Left colon (tissue), 2 donors: ENCODE data around the gene ZFPM1. TPM values are rescaled to one million over a fixed set of nuclear protein-coding genes. Genes with fewer than 3 reads are reported as not detected.
"Not testable (repeated sequence)": the region's sequence is repeated elsewhere in the genome, so short reads cannot be mapped to it uniquely, and the experiment has no call there.

ENCODE experiments used
- ATAC-seq: fragments of 200-7000 bp; cut with Tn5 transposase; one replicate; pipeline ENCODE4 v1.9.1; 2020; ENCODE audit warnings: mild to moderate bottlenecking, moderate library complexity
- DNase-seq, 2 donors: peaks; one replicate each; pipeline ENCODE4 v3.0.0-alpha.2; 2020
- intact Hi-C, 2 donors: fragments of 100-400 bp; cut with DNase I in 1 of 2; cut with micrococcal nuclease in 1 of 2; formaldehyde crosslinking; loops; one replicate each; pipeline versions ENCODE4 v1.11.2 to v1.14.0; 2022; cut with DNase I, micrococcal nuclease
- total RNA-seq, 2 donors: library from RNA; stranded (reverse); fragmentation: NEBNext Ultra II Directional; extraction: Animal tissue kit (Norgen Biotek cat#: 25700); gene quantifications; one replicate each; pipeline ENCODE4 v1.2.1, GENCODE V29; 2021
- donor health status: DM: no; HTN: no; CAD: no.
- donor health status: DM: yes; HTN: yes; CAD: no.

Gene ZFPM1
- total RNA-seq, 2 donors from 2014 or later, result 8.0 to 11.3 TPM

DNA sequence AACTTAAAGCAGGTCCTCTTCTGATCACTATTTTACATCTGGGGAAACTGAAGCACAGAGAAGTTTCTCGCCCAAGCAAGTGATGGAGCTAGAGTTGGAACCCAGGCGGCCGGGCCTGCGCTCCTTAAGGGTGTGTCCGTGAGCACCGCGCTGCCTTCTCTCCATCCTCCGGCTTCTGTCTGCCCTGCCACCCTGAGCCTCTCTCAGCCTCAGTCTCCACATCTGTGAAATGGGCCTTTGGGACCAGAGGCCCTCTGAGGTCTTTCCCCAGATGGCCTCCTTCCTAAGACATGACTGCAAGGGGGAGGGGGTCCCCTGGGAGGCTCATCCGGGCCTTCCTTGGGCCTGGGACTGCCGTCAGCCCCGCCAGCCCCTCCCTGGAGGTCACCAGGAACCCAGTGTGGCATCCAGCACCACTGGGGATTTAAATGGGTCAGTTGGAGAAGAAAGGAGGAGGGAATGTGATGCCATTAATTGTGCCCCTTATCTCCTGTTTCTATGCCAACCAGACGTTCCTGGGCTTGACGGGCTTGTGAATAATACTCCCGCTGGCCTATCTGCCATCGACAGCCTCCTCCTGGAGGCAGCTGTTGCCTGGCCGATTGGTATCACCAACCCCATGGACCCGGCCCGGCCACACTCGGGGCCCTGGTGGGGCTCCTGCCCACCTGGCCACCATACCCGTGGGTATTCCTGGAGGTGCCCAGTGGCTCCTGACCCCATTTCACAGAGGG lies 5.1 kb downstream of the ZFPM1 start:
- intact Hi-C loops, result no loop called here
- ATAC-seq, result no peak
- DNase-seq, result no peak

DNA sequence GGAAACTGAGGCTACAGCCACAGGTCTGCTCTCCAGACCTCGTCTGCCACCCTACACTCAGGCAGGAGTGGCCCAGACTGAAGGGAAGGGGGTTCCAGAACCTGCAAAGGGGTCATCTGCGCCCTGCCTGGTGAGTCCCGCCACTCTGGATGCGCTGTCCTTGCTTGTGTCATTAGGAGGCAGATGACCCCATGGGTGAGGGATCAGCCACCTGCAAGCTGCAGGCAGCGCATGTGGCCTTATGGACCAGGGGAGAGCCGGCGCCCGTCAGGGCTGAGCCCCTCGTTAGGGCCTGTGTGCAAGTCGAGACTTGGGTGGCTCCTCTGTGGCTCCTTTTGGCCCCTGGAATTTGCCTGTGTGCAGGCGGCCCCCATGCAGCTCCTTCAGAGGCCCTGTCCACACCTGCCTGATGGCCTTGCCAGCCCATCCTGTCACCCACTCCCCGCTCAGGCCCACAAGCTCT lies 5.7 kb downstream of the ZFPM1 start:
- DNase-seq, result no peak
- no peak for ATAC-seq
- intact Hi-C loops, result no loop called here

DNA sequence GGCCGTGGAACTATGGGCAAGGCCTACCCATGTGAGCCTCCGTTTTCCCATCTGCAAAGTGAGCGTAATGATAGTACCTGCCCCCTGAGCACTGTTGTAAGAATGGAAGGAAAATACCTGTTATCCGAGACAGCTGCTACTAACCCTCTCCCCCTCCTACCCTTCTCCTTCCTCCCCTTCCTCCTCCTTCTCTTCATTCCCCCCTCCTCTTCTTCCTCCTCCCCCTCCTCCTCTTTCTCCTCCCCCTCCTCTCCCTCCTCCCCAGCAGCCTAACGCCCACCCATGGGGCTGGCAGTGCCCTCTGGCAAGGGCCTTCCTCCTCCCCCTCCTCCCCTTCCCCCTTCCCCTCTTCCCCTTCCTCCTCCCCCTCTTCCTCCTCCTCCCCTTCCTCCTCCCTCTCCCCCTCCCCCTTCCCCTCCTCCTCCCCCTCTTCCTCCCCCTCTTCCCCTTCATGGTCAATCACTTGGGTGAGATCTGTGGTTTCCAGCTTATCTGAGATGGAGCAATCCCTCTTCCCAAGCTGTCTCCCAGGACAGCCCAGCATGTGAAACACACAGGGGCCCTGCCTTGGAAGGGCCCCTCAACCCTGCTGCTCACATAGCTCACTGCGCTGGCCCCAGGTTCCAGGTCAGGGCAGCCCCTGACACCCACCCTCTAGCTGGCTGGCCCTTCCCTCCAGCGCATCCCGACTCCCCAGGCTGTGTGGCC lies 6.4 kb downstream of the ZFPM1 start:
- no peak for ATAC-seq
- no peak for DNase-seq
- intact Hi-C loops, result no loop called here

GRCh38 chr16:88460496-88461330 lies 7.6 kb downstream of the ZFPM1 start:
- DNase-seq (no peak), ATAC-seq (no peak)
- intact Hi-C loops, result no loop called here

DNA sequence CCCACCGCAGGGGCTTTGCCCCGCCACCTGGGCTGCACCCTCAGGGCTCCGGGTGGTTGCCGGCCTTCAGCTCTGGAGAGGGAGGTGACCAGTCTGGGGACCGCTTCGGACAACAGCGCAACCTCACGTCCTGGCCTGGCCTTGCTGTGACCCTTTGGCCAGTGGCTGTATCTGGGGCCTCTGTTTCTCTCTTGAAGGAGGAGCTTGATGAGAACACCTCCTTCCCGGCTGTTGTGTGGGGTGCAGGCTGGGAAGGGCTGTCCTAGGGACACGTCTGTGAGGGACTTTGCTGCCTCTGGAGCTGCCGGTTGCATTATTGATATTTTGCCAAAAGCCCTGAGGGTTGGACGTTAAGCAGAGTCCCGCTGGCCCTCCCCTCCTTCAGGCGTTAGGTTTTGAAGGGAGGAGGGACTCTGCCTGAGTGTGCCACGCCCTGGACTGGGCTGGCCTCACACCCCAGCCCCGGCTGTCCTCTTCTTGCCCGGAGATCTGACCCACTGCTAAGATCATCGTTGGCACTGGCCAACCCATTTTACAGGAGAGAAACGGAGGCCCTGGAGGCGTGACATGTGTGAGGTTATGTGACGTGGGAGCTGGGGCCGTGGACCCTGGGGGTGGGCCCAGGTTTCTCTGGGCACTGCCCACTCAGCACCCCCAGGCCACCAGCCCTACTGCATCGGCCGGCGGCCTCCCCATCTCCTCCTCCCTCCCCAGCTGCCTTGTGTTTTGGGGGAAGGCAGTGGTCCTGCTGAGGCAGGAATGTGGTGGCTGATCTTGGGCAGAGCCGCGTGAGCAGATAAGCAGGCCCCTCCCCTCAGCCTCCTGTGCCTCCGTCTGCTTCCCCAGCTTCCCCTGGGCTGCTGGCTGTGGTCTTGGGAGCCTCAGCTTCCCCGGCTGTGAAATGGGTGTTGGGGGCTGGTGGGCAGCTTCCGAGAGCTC lies 8.5 kb downstream of the ZFPM1 start:
- intact Hi-C loops, result no loop called here
- ATAC-seq, result peak; percentile 71
- DNase-seq, result no peak

DNA sequence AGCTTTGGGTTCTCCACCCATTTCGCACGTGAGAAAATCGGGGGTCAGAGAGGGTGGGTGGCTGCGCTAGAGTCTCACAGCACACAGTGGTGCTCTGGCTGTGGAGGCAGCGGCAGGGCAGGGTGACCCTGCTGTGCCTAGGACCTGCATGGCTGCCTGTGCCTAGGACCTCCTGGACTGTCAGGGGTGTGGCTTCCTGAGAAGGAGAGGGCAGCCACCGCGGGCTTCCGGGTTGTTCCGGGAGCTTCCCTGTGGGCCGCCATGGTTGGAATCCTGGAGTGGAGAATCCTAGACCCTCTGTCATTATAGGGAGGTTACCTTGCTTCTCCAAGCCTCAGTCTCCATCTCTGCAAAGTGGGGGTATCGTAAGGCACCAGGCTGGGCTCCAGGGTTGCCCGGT lies 9.3 kb downstream of the ZFPM1 start:
- intact Hi-C loops, result no loop called here
- DNase-seq, result no peak
- peak; percentile 59 for ATAC-seq

- ATAC-seq, result no peak
- no peak for DNase-seq
- intact Hi-C loops, result no loop called here
Measured at GRCh38 chr16:88463411-88463810, 10.3 kb downstream of the ZFPM1 start.

- ATAC-seq (no peak), DNase-seq (no peak)
- intact Hi-C loops, result no loop called here
Measured at GRCh38 chr16:88464447-88465318, 11.6 kb downstream of the ZFPM1 start.

DNA sequence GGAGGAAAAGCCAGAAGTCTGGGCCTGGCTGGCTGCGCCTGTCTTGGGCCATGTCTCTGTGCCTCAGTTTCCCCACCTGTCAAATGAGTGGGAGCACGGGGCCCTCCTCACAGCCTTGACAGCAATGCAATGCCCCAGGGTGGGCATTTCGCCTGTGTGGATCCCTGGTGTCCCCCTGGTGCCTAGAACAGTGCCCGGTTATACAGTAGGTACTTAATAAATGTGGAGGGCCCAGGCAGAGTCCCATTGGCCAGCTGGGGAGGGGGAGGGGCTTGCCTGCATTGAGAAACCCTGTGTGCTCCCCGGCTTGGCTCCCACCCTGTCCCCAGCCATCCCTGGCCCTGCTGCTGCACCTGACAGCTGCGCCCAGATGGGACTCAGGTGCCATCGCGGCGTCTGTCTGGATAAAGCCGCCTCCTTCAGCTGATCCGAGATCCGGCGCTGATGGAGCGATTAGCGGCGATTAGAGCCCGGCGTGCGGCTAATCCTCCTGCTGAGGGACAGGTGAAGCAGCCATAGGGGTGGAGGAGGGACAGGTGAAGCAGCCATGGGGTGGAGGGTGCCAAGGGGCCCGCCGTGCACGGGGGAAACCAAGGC lies 12.4 kb downstream of the ZFPM1 start:
- ATAC-seq (no peak), DNase-seq (no peak)
- intact Hi-C loops, result no loop called here

GRCh38 chr16:88466175-88466862 lies 13.2 kb downstream of the ZFPM1 start:
- DNase-seq (no peak), ATAC-seq (no peak)
- intact Hi-C loops, result no loop called here

DNA sequence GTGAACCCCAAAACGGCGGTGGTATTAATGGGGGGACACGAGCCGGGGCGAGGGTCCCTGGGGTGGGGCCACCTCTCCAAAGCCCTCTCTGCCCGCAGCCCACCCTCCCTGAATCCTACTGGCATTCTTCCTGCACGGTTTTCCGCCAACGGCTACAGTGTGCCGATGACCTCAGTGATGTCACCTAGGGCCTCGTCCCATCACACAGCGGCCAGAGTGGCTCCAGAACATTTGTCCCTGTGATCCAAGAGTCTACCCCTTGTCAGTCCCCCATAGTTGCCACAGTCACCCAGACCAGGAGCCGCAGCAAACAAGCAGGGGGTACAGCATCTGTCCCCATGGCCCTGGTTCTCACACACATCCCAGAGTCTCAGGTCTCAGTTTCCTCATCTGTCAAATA lies 13.9 kb downstream of the ZFPM1 start:
- DNase-seq (no peak), ATAC-seq (no peak)
- intact Hi-C loops, result no loop called here

- no peak for ATAC-seq
- intact Hi-C loops, result no loop called here
- no peak for DNase-seq
Measured at GRCh38 chr16:88467541-88467944, 14.5 kb downstream of the ZFPM1 start.

GRCh38 chr16:88468275-88469129 lies 15.4 kb downstream of the ZFPM1 start:
- intact Hi-C loops, result no loop called here
- ATAC-seq (peak; percentile 63), DNase-seq (no peak)

GRCh38 chr16:88469615-88470395 lies 16.7 kb downstream of the ZFPM1 start:
- DNase-seq, result no peak
- intact Hi-C loops, result no loop called here
- no peak for ATAC-seq

DNA sequence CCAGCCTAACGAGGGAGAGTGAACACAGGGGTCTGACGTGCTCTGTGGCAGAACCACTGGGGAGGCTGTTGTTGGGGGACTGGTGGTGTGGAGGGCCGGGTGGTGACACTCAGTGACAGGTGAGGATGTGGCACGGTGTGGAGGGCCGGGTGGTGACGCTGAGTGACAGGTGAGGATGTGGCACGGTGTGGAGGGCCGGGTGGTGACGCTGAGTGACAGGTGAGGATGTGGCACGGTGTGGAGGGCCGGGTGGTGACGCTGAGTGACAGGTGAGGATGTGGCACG lies 17.3 kb downstream of the ZFPM1 start:
- intact Hi-C loops, DNase-seq, ATAC-seq: not testable (repeated sequence)
